Activated naive CD8-positive, alpha-beta T cell treated with anti-CD3 and anti-CD28 coated beads, Interleukin-2, amount 50 U/mL, for 24 hours (primary cell): ENCODE measurements around the gene PHC2.

Experiments used
- ATAC-seq: fragments of 150-1000 bp; cut with Tn5 transposase; one replicate; pipeline ENCODE4 v1.10.0; 2021
- DNase-seq: peaks from one replicate; pipeline ENCODE4 v3.0.0; 2021
- H3K27ac Mint-ChIP-seq: one replicate; pipeline ENCODE4 v1.8.0; 2021; ENCODE audit warnings: mild to moderate bottlenecking, mixed read lengths
- H3K27me3 Mint-ChIP-seq: one replicate; pipeline ENCODE4 v1.8.0; 2021; ENCODE audit warnings: mixed read lengths
- H3K36me3 Mint-ChIP-seq: one replicate; pipeline ENCODE4 v1.8.0; 2021; ENCODE audit warnings: low read depth, mixed read lengths
- H3K4me1 Mint-ChIP-seq: one replicate; pipeline ENCODE4 v1.8.0; 2021; ENCODE audit warnings: mixed read lengths
- H3K4me3 Mint-ChIP-seq: one replicate; pipeline ENCODE4 v1.8.0; 2021; ENCODE audit warnings: mild to moderate bottlenecking, moderate library complexity, mixed read lengths
- H3K9me3 Mint-ChIP-seq: one replicate; pipeline ENCODE4 v1.8.0; 2021; ENCODE audit warnings: mixed read lengths

The PHC2 gene

GRCh38 chr1:33342041-33342723 is 88.7 kb downstream of the PHC2 start:
- Mint-ChIP-seq H3K4me1 (peaks cover 31% of the 10 kb centered on the region), H3K36me3 (peaks cover 24% of the 10 kb centered on the region), H3K27me3 (no peaks in the 10 kb centered on the region), H3K9me3 (no peaks in the 10 kb centered on the region), H3K4me3 (no peak overlapping the region), H3K27ac (no peak overlapping the region)
- ATAC-seq: no peak
- DNase-seq: no peak

DNA sequence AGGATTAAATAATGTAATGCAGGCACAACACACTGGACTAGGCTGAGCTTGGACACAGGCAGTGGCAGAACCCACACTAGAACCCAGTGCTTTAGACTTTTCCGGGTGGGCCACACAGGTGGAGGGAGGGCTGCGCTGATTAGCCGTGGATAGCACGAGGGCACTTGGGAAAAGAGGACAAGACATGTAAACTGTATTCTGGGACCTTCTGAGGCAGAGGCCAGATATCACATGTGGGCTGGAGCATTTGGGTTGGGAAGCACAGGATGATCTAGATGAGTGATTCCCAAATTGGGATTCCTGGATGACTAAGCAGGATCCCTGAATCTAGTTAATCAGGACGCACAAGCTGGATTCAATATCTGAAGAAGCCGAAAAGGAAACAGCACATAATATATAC is 89.7 kb downstream of the PHC2 start:
- no peak for ATAC-seq
- H3K4me1 Mint-ChIP-seq: peaks cover 21% of the 10 kb centered on the region
- no peak for DNase-seq
- no peak overlapping the region for H3K4me3 Mint-ChIP-seq
- H3K36me3 Mint-ChIP-seq: peaks cover 15% of the 10 kb centered on the region
- no peaks in the 10 kb centered on the region for H3K27me3 Mint-ChIP-seq
- H3K27ac Mint-ChIP-seq: no peak overlapping the region
- no peaks in the 10 kb centered on the region for H3K9me3 Mint-ChIP-seq

DNA sequence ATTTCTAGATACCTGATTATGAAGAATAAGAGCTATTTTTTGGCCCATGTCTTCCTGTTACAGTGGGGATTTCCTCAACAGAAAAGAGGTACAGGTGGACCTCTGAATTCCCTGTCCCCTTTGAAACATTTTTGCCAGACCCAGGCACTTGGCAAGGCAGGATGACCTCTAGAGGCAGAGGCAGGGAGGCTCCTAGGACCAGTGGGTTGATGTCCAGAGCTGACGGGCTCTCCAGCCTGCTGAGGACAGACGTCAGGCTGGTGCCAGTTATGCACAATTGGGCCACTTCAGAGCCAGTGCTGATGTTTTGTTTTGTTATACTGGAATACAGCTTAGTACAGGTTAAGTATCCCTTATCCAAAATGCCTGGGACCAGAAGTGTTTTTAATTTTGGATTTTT is 91.5 kb downstream of the PHC2 start:
- H3K9me3 Mint-ChIP-seq: no peaks in the 10 kb centered on the region
- DNase-seq (no peak), ATAC-seq (no peak)
- H3K36me3 Mint-ChIP-seq: peaks cover 15% of the 10 kb centered on the region
- H3K4me1 Mint-ChIP-seq: peaks cover 14% of the 10 kb centered on the region
- H3K27me3 Mint-ChIP-seq: no peaks in the 10 kb centered on the region
- no peak overlapping the region for H3K27ac Mint-ChIP-seq
- no peak overlapping the region for H3K4me3 Mint-ChIP-seq

GRCh38 chr1:33338440-33339211 is 92.3 kb downstream of the PHC2 start:
- Mint-ChIP-seq H3K9me3 (no peaks in the 10 kb centered on the region), H3K36me3 (peaks cover 9% of the 10 kb centered on the region)

GRCh38 chr1:33338048-33338439 is 92.9 kb downstream of the PHC2 start:
- H3K27me3 Mint-ChIP-seq: no peaks in the 10 kb centered on the region
- DNase-seq: no peak
- peaks cover 14% of the 10 kb centered on the region for H3K4me1 Mint-ChIP-seq
- H3K4me3 Mint-ChIP-seq: no peak overlapping the region
- no peaks in the 10 kb centered on the region for H3K9me3 Mint-ChIP-seq
- ATAC-seq: no peak
- peaks cover 7% of the 10 kb centered on the region for H3K36me3 Mint-ChIP-seq
- H3K27ac Mint-ChIP-seq: no peak overlapping the region

More at GRCh38 chr1:33338440-33339211, 92.3 kb downstream of the PHC2 start:
- DNase-seq (no peak), ATAC-seq (no peak)
- no peaks in the 10 kb centered on the region for H3K27me3 Mint-ChIP-seq
- no peak overlapping the region for H3K4me3 Mint-ChIP-seq
- H3K27ac Mint-ChIP-seq: no peak overlapping the region
- H3K4me1 Mint-ChIP-seq: peaks cover 14% of the 10 kb centered on the region

DNA sequence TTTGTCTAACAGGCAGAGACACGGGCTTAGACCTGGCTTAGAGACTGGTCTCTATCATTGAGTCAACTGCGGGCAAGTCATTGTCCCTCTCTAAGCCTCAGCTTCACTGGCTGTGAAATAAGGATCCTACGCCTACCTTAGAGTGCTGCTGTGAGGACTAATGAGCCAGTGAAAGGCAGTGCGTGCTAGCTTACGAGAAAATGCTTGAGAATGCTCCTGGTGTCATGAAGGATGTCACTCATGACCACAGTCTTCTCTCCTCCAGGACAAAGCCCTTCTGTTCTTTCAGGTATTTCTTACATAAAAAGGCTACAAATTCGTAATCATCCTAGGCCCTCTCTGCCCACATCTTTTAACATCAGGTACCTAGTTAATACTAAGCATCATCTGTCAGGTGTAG is 93.5 kb downstream of the PHC2 start:
- H3K27me3 Mint-ChIP-seq: no peaks in the 10 kb centered on the region
- DNase-seq (no peak), ATAC-seq (no peak)
- peaks cover 10% of the 10 kb centered on the region for H3K36me3 Mint-ChIP-seq
- H3K4me1 Mint-ChIP-seq: peaks cover 10% of the 10 kb centered on the region
- no peak overlapping the region for H3K4me3 Mint-ChIP-seq
- no peak overlapping the region for H3K27ac Mint-ChIP-seq
- H3K9me3 Mint-ChIP-seq: no peaks in the 10 kb centered on the region

DNA sequence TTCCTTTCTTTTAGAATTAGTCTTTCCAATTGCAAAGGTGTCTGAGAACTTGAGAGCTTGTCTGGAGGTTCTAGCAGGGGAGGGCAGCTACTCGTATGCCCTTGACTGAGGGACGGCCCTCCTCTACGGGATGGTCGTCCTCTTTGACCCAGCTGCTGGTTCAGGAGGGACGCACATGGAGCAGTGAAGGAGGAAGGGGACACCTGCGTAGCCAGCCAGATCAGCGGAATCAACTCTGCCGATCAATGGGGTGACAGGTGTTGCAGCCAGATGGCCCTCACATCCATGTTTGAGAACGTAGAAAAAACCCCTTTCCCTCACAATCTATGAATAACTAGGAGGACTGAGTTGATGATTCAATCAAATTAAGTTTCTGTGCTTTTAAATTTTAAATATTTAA is 94.3 kb downstream of the PHC2 start:
- Mint-ChIP-seq H3K27me3 (no peaks in the 10 kb centered on the region), H3K27ac (no peak overlapping the region), H3K4me3 (no peak overlapping the region), H3K4me1 (peaks cover 10% of the 10 kb centered on the region), H3K36me3 (peaks cover 8% of the 10 kb centered on the region), H3K9me3 (no peaks in the 10 kb centered on the region)
- no peak for ATAC-seq
- no peak for DNase-seq

DNA sequence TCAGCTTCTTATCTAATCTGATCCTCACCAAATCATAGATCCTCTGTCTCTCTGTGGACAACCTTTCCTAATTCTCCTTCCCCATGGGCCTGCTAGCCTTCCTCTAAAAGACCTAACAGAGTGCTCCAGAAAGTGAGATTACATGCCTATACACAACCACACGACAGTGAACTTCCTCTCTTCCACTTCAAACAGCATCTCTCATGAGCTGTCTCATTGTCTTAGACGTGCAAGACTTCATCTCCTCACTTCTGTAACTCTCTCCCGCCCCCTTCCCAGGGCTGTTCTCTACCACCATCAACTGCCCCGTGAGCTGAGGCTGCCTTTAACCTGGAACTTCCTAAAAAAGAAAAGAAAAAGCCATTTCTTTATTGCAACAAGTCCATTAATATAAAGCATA is 95.9 kb downstream of the PHC2 start:
- Mint-ChIP-seq H3K36me3 (peaks cover 4% of the 10 kb centered on the region), H3K27me3 (no peaks in the 10 kb centered on the region), H3K4me1 (peaks cover 9% of the 10 kb centered on the region), H3K4me3 (no peak overlapping the region), H3K27ac (no peak overlapping the region), H3K9me3 (no peaks in the 10 kb centered on the region)
- ATAC-seq (no peak), DNase-seq (no peak)

DNA sequence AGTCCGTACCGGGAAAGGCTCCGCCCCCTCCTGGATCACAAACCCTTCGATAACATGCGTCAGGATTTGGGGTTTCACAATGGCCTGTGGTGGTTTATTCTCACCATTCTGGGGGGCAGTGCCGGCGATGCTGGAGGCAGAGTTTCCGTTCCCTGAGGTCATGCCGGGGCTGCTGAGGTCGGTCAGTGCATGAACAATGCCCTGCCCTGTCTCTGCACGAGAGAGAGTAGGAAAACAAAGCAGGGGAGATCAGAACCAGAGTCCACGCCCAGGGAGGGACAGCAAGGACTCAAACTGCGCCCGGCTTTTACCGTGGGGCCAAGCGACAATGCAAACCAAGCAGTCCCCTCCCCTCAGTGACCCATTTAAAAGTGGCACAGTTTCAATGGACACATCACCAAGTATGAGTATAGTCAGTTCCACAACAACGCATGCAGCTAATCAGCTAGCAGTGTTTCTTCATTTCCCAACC is 96.8 kb downstream of the PHC2 start:
- ATAC-seq: no peak
- H3K36me3 Mint-ChIP-seq: peaks cover 10% of the 10 kb centered on the region
- H3K4me1 Mint-ChIP-seq: peaks cover 9% of the 10 kb centered on the region

GRCh38 chr1:33332881-33333280 is 98.0 kb downstream of the PHC2 start:
- Mint-ChIP-seq H3K9me3 (no peaks in the 10 kb centered on the region), H3K36me3 (peaks cover 18% of the 10 kb centered on the region), H3K4me1 (peaks cover 5% of the 10 kb centered on the region), H3K4me3 (no peak overlapping the region), H3K27ac (no peak overlapping the region), H3K27me3 (no peaks in the 10 kb centered on the region)
- ATAC-seq: no peak
- DNase-seq: no peak

More for the DNA sequence above, 96.8 kb downstream of the PHC2 start:
- Mint-ChIP-seq H3K9me3 (no peaks in the 10 kb centered on the region), H3K27ac (no peak overlapping the region), H3K4me3 (no peak overlapping the region), H3K27me3 (no peaks in the 10 kb centered on the region)
- no peak for DNase-seq

- Mint-ChIP-seq H3K27me3 (no peaks in the 10 kb centered on the region), H3K4me3 (no peak overlapping the region), H3K9me3 (no peaks in the 10 kb centered on the region), H3K27ac (no peak overlapping the region), H3K36me3 (peaks cover 18% of the 10 kb centered on the region), H3K4me1 (peaks cover 4% of the 10 kb centered on the region)
- ATAC-seq (no peak), DNase-seq (no peak)
These were observed 98.5 kb downstream of the PHC2 start for GRCh38 chr1:33332357-33332789.

DNA sequence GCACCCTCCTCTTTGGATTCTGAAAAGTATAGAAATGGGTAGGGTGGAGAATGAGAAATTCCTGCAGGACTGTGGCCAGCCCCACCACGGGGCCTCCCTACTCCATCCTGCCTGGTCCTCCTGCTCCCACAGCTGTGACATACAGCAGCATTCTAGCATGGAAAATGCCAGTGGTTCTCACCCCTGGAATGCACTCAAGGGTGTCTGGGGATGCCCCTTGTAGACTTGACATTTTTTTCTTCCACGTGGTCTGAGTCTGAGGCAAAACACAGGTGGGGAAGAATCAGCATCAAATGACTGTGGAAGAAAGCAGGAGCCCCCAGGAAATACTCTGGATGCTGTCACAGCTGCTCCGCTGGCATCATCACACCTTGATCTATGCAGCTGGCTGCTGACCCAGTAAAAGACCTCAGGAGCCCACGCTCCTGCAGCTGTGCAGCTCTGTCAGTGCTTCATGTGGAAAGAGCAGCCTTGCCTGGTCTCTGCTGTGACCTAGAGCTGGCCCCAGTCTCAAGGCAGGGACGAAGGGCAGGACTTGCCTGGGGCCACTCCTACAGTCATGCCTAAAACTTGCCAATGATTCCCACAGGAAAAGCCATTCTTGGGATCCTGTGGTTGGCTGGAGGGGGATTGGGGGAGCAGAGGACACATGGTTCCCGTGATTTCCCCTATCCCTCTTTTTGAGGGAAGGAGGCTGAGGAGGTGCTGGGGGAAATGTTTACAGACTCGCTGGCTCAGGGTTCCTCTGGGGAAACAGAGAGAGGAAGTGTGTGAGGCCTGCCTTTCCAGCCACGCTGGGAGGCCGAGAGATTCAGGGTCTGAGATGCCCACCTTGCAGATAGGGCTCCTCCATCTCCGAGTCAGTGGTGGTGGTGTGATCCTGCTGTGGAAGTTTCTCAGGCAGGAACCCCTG is 99.2 kb downstream of the PHC2 start:
- Mint-ChIP-seq H3K4me1 (peaks cover 4% of the 10 kb centered on the region), H3K27ac (no peak overlapping the region), H3K27me3 (no peaks in the 10 kb centered on the region), H3K4me3 (no peak overlapping the region), H3K36me3 (peaks cover 18% of the 10 kb centered on the region), H3K9me3 (no peaks in the 10 kb centered on the region)
- DNase-seq (no peak), ATAC-seq (no peak)

DNA sequence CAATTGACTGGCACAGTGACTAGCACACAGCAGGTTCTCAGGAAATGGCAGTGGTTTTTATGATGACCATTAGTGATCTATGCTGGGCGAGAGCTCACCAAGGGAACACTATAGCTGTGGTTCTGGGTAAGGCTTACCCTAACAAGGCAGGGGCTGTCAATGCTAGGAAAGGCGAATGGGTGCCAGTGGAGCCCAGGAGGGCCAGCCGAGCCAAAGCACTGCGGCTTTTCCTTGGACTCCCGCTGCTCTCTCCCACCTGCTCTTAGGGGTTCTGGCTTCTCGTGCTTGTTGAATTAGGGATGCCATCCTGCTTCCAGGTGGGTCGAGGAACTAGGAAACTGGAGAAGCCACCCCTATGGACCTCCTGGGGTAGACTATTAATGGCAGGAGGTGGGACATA is 100.0 kb downstream of the PHC2 start:
- Mint-ChIP-seq H3K4me3 (no peak overlapping the region), H3K9me3 (no peaks in the 10 kb centered on the region), H3K27ac (no peak overlapping the region), H3K36me3 (peaks cover 21% of the 10 kb centered on the region), H3K27me3 (no peaks in the 10 kb centered on the region), H3K4me1 (peaks cover 4% of the 10 kb centered on the region)
- ATAC-seq: no peak
- DNase-seq: no peak

DNA sequence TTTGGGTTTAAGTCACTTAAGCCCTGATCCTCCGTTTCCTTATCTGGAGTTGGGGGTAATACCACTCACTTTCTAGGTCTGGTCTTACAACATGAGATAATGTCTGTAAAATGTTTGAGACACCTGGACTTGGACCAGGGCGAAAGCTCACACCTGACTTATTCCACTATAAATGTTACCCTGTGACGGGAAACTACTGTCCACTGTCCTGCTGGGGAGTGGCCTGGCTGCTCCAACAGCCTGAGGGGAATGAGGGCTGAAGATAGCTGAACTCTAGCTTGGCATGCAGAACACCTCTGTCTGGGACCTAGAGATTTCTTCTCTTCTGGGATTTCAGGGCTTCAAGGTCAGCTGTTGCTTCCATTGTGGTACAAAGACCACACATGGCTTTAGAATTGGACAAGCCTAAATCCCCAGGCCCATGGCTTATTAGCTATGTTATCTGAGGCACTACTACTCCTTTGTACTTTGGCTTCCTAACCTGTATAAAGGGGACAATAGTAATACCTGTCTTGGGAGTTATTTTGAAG is 100.5 kb downstream of the PHC2 start:
- ATAC-seq: no peak
- no peak overlapping the region for H3K27ac Mint-ChIP-seq

More for the DNA sequence above, 100.5 kb downstream of the PHC2 start:
- peaks cover 25% of the 10 kb centered on the region for H3K36me3 Mint-ChIP-seq
- H3K27me3 Mint-ChIP-seq: no peaks in the 10 kb centered on the region
- H3K4me3 Mint-ChIP-seq: no peak overlapping the region
- DNase-seq: no peak
- peaks cover 4% of the 10 kb centered on the region for H3K4me1 Mint-ChIP-seq
- H3K9me3 Mint-ChIP-seq: no peaks in the 10 kb centered on the region
